NOMO-1 treated with dmso at 0.1 percent for 144 hours (cell line): ENCODE data around the gene ARL10.

Experiments used
- DNase-seq: peaks from one replicate; lab custom pipeline; 2025; ENCODE audit not compliant: unreplicated experiment; lab: John Stamatoyannopoulos, UW

ARL10 gene, protein sequence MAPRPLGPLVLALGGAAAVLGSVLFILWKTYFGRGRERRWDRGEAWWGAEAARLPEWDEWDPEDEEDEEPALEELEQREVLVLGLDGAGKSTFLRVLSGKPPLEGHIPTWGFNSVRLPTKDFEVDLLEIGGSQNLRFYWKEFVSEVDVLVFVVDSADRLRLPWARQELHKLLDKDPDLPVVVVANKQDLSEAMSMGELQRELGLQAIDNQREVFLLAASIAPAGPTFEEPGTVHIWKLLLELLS

DNA sequence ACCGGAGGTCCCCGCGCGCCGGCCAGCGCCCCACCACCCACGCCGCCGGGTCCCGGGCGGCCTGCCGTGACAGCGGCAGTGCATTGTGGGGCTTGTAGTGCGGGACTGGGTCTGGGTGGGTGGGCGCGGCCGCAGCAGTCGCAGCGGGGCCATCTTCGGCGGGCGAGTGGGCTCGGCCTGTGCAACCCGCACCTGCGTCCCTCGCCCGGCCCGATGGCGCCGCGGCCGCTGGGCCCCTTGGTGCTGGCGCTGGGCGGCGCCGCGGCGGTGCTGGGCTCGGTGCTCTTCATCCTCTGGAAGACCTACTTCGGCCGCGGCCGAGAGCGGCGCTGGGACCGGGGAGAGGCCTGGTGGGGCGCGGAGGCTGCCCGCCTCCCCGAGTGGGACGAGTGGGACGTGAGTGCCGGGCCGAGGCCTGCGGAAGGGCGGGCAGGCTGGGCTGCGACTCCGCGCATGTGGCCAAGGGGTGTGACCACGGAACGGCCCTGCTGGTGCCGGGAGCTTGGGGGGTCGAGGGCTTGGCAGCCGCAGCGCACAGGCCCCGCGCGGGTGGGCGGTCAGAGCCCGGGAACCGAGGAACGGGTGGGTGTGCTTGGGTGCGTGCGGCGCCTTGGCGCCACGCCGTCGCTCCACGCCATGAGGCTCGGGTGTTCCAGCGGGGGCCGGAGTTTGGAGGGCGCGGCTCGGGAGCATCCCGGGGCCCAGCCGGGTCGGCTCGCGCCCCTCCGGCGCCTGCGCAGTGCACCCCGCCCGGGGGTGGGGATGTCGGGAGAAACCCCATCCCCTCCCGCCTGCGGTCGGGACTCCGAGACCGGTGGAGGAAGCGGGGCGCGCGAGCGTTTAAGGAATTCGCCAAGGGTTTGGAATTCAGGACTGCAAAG, at the start of gene ARL10:
Gene ARL10 (plus strand): TSS at position 137 of the 881 bp plus-strand sequence. CDS start 77 bp downstream, at position 214.
- no peak for DNase-seq

DNA sequence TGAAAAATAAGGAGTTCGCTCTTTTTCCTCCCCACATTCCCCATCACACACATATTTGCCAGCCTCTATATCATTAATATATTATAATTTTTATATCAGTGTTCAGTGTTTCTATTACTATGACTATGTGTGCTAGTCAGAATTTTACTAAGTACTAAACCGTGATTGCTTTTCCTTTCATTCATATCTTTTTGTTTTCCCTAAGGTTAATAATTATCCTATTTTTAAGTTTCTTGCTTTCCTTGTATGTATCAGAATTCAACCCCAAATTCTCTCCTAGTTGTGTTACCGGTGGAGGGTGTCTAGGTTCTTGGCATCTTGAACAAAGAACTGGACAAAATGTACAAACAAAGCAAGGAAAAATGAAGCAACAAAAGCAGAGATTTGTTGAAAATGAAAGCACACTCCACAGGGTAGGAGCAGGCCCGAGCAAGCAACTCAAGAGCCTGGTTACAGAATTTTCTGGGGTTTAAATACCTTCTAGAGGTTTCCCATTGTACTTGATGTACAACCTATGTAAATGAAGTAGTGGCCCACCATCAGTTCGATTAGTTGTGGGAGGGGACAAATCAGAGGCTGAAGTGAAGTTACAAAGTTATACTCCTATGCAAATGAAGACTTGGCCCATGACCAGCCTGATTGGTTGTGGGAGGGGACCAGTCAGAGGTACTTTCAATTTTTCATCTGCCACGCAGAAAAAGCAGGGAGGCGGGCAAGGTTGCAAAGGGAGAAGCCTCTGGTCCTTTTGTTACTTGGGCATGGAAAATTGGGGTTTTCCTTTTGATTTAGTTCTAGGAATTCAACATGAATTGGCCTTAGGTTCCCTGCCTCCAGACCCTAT, 47.5 kb upstream of the ARL10 start:
- no peak for DNase-seq

DNA sequence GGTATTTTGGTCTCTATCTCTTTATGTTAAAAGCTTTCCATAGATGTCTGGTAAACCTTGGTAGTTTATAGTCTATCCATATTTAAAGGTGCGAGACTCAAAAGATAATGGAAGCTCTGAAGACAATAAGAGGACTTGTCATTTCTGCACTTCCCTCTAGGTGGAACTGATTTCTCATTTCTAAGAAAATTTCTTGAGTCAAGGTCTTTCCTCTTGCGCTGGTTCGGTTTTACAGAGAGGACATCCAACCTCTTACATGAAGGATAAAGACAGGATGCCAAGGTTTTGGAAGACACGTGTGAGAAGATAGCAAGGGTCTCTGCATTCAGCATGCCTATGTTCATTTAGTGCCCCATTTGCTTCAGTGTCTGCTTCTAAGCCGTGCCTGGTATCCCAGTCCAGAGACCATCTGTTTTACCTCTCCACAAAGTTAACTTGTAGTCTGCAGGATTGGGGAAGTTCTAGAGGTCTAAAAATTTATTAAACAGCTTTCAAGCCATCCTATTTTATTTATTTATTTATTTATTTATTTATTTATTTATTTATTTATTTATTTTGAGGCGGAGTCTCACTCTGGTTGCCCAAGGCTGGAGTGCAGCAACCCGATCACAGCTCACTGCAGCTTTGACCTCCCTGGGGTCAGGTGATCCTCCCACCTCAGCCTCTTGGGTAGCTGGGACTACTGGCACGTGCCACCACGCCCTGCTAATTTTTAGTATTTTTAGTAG, 45.3 kb upstream of the ARL10 start:
- no peak for DNase-seq

DNA sequence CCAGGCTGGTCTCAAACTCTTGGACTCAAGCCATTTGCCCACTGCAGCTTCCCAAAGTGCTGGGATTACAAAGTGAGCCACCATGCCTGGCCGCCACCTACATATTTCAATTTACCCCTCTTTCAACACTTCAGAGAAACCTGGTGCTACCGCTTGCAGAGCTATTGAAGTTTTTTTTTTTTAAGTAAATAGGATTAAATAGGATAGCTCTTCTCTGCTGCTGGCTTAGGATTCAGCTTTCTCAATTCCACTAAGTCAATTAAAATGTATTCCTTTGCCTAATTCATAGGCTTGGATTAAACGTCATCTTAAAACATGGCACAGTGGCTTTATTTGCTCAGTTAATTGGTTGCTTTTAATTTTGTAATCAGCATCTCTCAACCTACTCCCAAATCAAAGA, 44.7 kb upstream of the ARL10 start:
- no peak for DNase-seq

DNA sequence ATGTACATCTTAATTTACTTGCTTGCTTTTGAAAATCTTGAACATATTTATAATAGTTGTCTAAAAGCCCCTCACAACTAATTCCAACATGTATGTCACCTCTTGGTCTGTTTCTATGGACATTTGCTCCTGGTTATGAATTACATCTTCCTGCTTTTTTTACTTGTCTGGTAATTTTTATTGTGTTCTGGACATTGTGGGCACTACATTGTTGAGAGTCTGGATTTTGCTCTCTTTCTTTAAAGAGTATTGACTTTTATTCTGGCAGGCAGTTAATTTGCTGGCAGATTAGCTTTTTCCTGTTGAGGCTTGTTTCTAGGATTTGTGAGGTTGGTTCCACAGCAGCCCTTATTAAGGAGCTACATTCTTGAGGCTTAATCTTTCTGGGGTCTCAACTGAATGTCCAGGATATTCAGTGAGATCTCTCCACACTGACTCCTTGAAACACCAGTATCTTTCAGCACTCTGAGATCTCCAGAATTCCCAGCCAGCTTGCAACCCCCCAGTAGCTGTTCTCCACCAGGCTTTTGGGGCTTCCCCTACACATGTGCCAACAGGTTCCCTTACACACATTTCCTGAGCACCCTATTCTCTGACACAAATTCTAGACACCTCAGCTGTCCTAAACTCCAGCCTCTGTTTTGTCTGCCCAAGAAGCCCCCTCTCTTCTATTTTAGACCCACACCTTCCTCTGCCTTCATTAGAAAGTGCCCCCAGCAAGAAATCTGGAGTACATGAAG, 31.1 kb upstream of the ARL10 start:
- DNase-seq: no peak

DNA sequence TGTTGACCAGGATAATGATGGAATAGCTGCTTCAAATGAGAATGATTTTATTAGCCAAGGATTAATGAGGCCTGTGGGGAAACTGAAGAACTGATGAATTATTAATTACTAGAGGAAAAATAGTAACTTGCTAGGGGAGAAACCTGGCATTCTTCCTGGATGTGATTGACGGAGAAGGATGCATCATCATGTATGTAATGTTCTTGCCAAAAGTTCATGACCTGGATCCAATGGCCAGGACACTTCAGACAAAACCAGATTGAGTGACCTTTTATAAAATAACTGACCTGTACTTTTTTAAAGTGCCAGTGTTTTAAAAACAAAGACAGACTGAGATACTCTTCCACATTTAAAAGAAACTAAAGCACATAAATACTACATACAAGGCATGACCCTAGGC, 27.4 kb upstream of the ARL10 start:
- no peak for DNase-seq

DNA sequence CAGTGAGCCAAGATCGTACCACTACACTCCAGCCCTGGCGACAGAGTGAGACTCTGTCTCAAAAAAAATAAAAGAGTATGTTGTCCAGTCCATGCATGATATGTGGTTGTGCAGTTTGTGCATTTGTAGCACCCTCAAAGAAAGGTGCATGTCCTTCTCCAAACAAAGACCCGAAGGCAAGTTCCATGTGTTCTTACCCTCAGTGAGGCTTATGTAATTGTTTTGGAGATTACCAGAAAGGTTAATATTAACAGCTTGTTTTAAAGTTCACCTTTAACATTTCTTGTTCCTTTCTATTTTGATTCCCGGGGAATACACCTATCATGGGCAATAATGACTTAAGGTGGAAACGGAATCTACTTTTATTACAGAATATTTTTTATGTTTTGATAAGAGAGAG, 26.0 kb upstream of the ARL10 start:
- no peak for DNase-seq

DNA sequence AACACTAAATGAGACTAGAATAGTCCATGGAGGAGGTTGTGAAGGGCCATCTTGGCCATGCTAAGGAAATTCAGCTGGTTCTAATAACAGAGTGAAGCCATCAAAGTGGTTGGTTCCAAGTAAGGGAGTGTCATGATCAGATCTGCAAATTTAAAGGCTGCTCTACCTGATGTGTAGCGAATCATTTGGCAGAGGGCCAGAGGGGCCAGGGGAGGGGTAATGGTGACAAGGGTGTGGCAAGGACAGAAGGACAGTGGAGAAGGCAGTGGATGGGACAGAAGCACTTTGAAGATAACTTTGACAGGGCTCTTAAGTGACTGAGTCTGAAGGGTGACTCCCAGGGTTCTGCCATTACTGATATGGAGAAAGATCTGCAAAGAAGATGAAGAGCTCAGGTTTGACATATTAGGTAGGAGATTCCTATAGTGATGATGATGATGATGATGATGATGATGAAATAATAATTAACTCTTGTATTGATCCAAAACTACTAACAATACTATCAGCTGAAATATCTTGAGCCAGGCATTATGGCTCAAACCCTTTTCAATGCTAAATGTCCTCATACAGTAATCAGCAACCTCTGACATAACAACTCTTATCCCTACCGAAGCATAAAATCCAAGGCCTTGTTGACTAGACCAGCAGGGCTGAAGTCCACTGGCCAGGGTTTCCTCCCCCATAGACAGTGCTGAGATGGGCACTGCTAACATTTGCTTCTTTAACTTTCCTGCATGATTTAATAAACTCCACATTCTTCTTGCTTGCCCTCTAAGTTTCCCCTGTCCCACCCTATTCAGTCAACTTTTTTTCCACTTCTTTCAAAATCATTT, 23.7 kb upstream of the ARL10 start:
- DNase-seq: no peak

DNA sequence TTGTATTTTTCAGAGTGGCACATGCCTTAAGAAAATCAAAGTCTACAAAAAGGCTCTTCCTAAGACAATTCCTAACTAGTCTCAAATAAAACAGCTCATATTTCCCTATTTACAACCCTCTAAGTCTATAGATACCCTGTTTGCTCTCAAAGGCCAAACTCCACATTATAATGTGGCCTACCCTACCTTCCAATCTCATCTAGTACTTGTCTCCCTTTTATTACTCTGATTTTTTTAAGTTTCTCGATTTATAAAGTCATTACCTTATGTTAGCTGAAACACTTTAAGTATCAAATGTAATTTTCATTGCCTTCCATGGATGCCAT, 23.2 kb upstream of the ARL10 start:
- no peak for DNase-seq

DNA sequence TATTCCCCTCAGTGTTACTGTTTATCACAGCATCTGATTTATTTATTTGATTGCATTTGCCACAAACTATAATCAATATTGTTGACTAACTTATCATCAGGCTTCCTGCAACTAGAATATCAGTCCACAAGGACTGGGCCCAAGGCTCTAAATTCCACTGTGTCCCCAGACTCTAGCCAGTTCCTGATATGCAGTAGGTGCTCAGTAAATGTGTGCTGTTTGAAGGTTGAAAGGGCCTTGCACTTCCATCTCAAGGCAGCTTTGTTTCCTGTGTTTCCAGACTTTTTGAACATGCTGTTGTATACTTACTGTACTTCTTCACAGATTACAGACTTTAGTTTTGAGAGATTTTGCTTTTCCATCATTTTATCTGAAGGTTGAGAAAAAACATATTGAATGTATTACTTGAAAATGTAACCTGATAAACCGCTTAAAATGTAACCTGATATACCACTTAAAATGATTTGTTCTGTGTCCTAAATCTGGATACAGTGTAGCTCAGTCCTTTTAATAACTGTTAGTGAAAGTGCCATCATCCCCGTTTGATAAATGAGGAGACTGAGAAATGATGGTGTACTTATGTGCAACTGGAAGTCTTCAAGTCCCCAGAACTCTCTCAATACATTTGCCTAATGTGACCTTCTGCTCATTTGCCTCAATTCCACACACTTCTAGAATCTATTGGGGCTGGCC, 22.4 kb upstream of the ARL10 start:
- no peak for DNase-seq

DNA sequence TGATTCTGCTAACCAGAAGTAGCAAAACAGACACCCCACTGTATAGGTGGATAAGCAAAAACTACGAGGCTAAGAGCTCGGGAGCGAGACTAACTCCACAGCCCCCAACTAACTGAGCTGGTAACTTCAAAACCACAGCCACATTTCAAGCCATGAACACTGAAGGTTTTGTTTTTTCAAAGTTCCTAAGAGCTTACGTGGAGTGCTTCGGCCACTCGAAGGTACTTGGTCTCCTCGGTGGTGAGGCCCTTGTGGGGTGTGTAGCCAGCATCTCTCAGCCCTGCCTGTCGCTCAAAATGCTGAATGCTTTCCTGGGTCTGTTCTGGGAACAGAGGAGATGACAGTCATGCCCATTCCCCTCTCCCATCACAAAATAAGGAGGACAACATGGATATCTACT, 14.9 kb upstream of the ARL10 start:
- DNase-seq: no peak

DNA sequence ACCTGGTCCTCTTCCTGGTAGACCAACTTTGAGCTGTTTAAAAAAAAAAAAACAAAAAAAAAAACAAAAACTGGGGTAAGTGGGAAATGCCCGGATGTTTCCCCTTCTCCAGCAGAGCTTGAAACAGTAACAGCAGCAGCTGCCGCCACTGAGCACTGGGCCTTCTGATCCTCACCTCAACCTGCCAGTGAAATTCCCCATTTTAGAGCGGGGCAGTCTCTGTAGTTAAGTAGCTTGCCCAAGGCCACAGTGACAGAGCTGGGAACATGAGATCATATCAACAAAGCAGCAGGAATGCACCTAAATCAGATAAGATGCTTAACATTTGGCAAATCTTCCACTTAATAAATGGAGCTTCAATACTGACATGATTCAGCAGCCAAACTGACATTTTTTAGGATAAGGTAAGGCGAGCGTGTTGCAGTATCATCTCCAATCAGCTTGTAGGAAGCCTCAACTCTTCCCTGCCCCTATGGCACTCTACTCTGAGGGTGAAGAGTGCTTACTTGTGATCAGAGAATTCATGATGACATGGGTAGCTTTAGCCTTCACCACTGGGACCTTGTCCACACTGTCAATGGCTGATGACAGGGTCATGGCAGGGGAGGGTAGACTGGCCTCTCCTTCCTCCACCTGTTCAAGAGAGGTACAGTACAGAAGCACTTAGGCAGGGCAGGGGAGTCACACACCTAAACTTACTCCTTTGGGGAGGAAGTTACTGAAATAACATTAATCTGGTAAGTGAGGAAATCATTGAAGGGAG, 13.0 kb upstream of the ARL10 start:
- no peak for DNase-seq

DNA sequence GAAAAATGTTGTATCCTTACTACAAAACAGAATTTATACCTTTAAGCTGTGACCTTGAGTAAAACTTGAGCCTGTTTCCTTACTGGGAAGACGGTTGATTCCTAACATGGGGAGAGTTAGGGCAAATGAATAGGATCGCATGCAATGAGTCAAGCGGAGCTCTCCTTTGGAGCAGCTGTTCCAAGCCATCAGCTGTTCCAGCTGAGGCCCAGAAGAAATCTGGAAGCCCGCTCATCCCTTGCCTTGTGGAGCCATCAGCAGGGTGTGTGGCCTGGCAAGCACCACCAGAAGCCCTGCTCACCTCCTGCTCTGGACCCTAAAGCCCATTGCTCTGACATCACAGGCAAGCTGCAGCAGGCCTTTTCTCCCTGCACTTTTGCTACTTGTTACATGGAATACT, 11.8 kb upstream of the ARL10 start:
- no peak for DNase-seq

DNA sequence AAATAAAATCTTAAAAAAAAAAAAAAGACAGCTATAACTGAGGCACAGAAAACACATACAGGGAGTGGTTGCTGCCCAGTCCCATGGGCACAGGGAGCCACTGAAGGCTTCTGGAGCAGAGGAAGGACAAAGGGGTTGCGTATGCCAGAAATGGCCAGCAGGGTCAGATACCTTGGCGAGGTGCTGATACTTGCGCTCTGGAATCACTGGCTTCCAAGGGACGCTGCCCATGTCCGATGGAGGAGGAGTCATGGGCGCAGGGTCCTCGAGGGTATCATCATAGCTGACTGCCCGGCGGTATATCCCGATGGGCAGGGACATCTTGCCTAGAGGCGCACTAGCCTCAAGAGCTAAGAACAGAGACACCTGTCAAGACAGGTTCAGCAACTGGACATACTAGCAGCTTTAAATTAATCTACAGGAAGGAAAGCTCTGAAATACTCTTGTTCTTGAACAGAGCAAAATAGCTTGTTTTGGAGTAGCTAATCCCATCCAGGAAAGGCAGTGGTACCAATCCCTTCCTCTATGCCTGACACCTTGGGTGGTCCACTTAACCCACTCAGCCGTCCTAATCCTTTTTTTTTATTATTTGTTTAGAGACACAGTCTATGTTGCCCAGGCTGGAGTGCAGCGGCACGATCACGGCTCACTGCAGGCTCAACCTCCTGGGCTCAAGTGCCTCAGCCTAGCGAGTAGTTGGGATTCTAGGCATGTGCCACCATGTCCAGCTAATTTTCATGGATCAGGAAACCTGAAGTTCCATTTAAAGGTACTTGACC, 9.7 kb upstream of the ARL10 start:
- DNase-seq: no peak

DNA sequence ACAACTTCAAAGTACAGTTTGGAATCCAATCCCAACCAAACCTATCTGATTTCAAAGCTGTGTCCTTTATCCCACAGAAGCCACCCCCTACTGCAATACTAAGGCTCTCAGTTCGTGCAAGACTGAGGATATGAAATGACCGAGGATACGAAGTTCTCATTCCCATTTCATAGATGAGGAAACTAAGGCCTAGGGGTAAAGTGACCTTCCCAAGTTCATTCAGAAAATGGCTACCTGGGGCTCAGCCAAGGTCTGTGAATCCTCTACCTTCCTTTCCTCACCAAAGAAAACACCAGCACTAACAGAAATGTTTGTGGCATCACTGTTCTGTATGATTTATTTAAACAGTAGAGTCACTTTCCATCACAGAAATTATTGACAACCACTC, 9.1 kb upstream of the ARL10 start:
- no peak for DNase-seq

DNA sequence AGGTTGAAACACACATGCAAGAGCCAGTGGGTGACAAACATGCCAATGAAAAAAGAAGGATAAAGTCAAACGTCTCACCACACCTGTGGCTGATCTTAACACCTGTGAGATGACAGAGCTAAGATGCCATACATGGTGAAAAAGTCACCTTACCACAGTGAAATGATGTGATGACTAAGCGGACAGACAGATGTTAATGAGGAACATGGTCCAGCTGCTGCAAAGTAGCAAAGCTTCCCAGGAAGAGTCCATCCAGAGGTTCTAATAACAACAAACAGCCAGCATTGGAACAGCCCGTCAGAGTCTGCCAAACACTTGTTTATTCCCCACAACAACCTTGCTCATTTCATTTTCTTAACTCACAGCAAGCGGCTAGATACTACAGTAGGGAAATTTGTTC, 5.6 kb upstream of the ARL10 start:
- DNase-seq: no peak

DNA sequence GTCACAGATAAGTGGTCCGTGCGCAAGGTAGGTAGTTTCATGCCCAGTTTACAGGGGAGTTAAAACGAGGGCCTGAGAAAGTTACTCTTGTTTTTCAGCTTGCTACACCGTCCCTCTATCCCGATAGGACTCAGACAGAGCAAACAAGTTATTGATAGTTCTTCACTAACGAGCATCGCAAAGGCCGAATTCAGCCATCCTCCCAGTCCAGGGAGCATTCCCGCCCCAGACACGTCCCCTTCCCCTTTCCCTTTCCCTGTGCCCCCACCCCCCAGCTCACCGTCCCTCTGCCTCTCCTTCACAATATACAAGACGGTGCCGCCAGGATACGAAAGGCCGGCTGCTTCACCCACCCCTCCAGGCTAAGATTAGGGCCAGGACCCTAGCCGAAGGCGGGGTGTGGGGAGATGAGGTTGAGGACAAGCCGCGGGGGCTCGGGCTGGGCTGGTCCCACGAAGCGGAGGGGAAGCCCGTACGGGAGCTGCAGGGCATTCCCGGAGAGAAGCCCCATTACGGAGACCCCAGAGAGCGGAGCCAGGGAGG, 4.3 kb upstream of the ARL10 start:
- DNase-seq: no peak
